Measurements from ENCODE around the gene PGM1.

GRCh38 chr1:63592536-63593302 lies 492 bp upstream of the PGM1 start:
- TF ChIP-seq CTCF (IDR thresholded peaks at IDR 0.05) = no peak
- TF ChIP-seq POLR2A (IDR thresholded peaks at IDR 0.05) = no peak
